GM12874 (cell line): ENCODE data around the gene VSTM2L.

Source experiments
- CTCF ChIP-seq: IDR thresholded peaks from 2 replicates; pipeline ENCODE4 v1.5.1; 2011; ENCODE audit warnings: low read depth, mild to moderate bottlenecking, control low read depth, low read length, moderate library complexity; ENCODE audit not compliant: insufficient read depth

Gene VSTM2L

DNA sequence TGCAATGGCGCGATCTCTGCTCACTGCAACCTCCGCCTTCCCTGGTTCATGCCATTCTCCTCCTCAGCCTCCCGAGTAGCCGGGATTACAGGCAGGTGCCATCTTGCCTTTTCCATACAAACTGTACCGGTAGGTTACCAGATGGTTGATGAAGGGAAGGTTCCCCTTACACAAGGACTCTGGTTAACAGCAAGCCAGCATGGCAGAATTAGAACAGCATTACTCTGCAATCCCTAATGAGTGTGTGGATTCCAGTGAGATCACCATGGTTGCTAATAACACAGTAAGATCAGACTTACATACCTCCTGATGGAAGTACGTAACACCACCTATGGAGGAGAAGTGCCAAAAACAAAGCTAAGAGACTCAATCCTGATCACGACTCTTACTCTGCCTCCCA lies 78.6 kb downstream of the VSTM2L start:
- TF ChIP-seq CTCF = no peak

GRCh38 chr20:37983286-37983685 lies 80.4 kb downstream of the VSTM2L start:
- TF ChIP-seq CTCF = no peak

DNA sequence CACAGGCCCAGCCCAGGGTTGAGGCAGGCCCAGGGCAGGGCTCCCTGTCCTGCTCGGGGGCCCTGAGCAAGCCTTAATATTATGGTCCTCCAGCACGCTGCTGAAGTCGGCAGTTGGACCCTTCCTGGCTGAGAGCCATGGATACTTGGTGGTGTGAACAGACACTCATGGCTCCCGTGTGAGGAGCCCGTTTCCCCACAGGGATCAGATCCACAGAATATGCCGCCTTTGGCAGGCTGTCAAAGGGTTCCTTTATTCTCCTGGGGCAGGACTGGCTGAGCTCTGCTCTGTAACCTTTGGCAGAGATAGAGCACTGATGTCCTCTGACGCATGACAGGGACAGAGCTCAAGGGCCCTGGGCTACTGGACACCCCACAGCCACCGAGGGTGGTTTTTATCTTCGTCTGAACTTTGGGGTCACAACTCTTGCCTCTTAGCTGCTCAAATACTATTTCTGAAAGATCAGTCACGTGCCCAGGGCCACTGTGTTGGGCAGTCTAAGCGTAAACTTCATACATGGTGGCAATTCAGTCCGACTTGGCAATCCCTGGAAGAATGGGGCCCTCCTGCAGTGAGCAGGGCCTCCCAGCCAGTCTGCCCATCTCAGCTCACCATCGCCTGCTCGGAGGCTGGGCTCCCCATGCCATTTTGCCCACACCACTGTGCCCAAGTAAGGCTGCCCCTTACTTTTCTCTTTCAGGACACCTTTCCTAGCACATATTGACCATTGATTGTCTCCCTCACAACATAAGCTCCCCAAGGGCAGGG lies 81.3 kb downstream of the VSTM2L start:
- no peak for TF ChIP-seq CTCF

DNA sequence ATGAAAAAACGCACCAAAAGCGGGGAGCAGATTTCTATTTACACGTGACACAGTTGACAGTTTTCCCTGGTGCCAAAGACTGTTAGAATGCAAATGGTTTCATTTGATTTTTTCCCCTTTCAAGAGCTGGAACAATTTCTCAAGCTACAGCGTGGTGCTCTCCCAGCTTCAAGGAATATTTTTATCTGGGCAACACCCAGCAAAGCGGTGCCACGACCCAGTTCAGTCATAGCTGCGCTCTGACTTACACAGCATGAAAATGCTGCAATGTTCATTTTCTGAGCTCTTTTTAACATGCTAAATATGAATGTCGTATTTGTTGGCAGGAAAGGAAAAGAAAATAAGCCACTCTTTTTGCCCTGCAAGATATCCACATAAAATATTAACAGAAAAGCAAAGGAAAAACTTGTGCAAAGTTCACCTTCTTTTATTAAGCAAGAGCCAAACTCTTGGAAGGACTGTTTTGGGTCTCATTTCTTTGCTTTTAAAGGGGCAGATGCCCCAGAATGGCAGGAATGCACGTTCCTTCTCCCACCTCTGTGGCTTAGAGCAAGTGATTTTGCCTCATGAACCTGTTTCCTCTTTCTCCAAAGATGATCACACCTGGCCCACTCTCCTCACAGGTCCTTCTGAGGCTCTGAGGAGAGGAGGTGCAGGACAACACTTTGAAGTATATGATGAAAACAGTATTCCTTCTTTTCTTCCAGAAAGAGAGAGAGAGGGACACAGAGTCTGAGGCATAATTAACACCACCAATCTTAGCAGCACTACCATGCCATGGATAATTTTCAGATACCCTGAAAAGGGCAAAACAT lies 83.3 kb downstream of the VSTM2L start:
- no peak for TF ChIP-seq CTCF

DNA sequence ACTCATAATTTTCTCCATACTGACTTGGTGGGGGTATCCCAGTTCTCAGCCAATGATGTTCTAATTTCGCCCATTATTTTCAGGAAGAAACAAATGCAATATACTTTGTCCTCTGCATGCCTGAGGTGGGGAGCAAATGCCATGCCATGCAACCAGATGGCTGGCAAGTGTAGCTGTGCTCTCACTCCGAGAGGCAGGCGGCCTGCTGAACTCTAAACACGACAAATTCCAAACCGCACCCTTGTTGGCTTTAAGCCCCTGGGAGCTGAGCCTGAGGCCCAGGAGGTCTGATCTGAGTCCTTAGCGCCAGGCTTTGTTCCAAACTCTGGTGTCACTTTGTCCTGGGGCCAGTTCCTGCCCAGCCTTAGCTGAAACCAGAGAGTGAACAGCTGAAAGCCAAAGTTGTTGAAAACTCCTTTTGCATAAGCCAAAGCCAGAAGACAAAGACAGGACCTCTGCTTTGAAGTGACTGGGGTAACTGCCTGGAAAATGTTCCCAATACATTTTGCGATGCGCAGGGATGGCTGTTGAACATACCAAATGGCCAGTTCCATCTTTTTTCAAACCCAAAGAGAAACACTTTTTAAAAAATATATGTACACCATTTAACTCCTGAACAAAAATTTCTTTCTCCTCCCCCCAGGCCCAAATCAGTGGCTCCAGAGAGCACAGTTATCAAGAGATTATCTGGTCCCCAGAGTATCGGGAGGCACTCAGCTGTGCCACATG lies 84.1 kb downstream of the VSTM2L start:
- TF ChIP-seq CTCF = no peak

GRCh38 chr20:37987602-37988290 lies 84.8 kb downstream of the VSTM2L start:
- TF ChIP-seq CTCF = no peak
